Effector memory CD4-positive, alpha-beta T cell (primary cell): ENCODE data around the gene PNPLA2.
A peak's percentile ranks its signal among the peaks of the same experiment; 100 is the strongest.

Experiments
- DNase-seq, 3 donors: peaks; one replicate each; pipeline ENCODE4 v3.0.0-alpha.2; 2020
- H3K27ac ChIP-seq: 2 replicates; pipeline ENCODE4 v1.7.0; 2013; ENCODE audit warnings: mild to moderate bottlenecking, low read length, moderate library complexity; ENCODE audit not compliant: insufficient read depth, poor library complexity, severe bottlenecking
- H3K27me3 ChIP-seq: replicated peaks from 2 replicates; pipeline ENCODE4 v1.7.0; 2013; ENCODE audit warnings: mild to moderate bottlenecking, low read length; ENCODE audit not compliant: insufficient read depth, control insufficient read depth, poor library complexity, severe bottlenecking
- H3K36me3 ChIP-seq: 2 replicates; pipeline ENCODE4 v1.7.0; 2013; ENCODE audit warnings: mild to moderate bottlenecking, low read length, moderate library complexity; ENCODE audit not compliant: control insufficient read depth, insufficient read depth
- H3K4me1 ChIP-seq: 2 replicates; pipeline ENCODE4 v1.7.0; 2013; ENCODE audit warnings: low read length, mild to moderate bottlenecking; ENCODE audit not compliant: control insufficient read depth, insufficient read depth, poor library complexity, severe bottlenecking
- H3K4me3 ChIP-seq: 2 replicates; pipeline ENCODE4 v1.7.0; 2013; ENCODE audit warnings: low read length, low read depth, mild to moderate bottlenecking; ENCODE audit not compliant: insufficient read depth, poor library complexity, severe bottlenecking
- H3K9me3 ChIP-seq: 2 replicates; pipeline ENCODE4 v1.7.0; 2013; ENCODE audit warnings: mild to moderate bottlenecking, low read length, moderate library complexity; ENCODE audit not compliant: control insufficient read depth

PNPLA2 gene

GRCh38 chr11:832529-833113 is 13.9 kb downstream of the PNPLA2 start, which contains the start of gene CD151:
TSS of gene CD151 (plus strand) at chr11:832952. CDS start at chr11:836070, 3,118 bp downstream.
- no peaks in the 10 kb centered on the region for H3K9me3 ChIP-seq
- H3K27ac ChIP-seq = no peak within 1 kb of the TSS
- peaks cover 46% of the 10 kb centered on the region for H3K27me3 ChIP-seq
- peak in 1 of 3 donors; percentile 19 for DNase-seq
- H3K4me1 ChIP-seq = peaks cover 33% of the 10 kb centered on the region
- peak within 1 kb of the TSS; percentile 59 for H3K4me3 ChIP-seq
- peaks cover 3% of the 10 kb centered on the region for H3K36me3 ChIP-seq

DNA sequence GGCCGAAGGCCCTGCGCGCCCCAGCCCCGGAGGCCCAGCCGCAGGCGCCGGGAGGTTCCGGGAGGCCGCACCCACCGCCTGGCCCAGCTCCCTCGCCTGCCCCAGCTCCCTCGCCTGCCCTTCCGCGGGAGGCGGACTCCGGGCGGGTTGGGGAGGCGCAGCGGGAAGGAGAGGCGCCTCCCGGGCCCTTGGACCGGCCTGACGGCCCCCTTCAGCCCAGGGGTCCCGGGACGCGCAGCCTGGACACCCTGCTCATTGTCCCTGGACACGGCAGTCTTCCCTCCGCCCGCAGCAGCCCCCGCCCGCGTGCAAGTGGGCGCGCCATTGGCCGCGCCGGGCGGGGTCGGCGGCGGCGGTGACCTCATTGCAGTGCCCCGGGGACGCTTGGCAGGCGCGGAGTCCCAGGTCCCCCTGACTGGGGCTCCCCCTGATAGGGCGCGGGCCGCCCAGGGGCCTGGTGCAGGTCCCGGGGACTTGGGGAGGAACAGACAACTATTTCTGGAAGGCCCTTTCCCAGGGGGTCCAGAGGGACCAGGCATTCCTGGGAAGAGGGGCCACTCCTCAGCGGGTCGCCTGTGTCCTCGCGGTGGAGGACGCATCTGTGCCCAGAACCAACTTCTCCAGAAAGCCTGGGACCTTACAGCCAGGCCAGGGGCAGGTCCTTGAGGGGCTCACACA is 14.5 kb downstream of the PNPLA2 start:
- Histone ChIP-seq H3K9me3 (no peaks in the 10 kb centered on the region), H3K4me1 (peaks cover 31% of the 10 kb centered on the region), H3K27me3 (peaks cover 40% of the 10 kb centered on the region), H3K4me3 (peak overlapping the region; percentile 59), H3K36me3 (peaks cover 3% of the 10 kb centered on the region), H3K27ac (no peak overlapping the region)
- peak in 2 of 3 donors; percentile 22 to 25 for DNase-seq

GRCh38 chr11:833849-834311 is 15.2 kb downstream of the PNPLA2 start:
- no peak for DNase-seq
- peaks cover 30% of the 10 kb centered on the region for H3K4me1 ChIP-seq
- peaks cover 3% of the 10 kb centered on the region for H3K36me3 ChIP-seq
- peak overlapping the region; percentile 59 for H3K4me3 ChIP-seq
- H3K9me3 ChIP-seq = no peaks in the 10 kb centered on the region
- H3K27ac ChIP-seq = no peak overlapping the region
- H3K27me3 ChIP-seq = peaks cover 35% of the 10 kb centered on the region

DNA sequence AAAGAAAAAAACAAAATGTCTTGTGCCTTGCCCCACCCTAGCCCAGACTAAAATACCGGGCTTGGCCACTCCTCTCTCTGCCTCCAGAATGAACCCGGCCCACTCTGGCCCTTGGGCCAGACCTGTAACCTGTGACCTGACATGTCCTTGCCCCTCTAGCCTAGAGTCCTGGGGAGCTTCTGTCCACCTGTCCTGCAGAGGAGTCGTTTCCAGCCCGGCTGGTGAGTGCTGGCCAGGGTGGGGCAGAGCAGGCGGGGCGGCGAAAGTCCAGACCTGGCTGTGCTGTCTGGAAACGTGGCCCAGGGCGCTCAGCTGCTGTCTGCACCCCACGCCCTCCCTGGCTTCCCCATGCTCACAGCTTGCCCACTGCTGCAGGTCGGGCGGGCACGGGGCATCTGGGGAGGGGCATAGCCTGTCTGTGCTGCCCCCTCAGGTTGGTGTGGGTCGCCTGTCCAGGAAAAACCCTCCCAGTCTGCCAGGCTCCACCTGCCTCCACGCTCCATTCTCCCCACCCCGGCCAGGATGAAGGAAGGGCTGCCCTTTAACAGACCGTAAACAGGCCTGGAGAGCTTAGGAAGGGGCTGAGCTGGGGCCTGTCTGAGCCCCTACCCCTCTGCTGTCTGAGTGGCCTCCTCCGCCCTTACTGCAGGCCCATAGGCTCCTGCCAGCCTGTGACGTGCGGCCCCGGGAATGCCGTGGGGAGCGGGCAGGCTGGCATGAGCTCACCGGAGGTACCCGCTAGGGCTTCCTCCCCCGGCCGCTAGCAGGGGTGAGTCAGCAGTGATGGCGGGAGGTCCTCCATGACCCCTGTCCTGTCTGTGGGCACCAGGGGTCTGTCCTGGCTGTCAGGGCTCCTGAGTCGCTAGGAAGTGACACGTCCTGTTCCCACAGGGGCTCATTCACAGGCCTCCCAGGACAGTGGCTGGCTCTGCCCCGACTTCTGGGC is 15.9 kb downstream of the PNPLA2 start:
- H3K4me3 ChIP-seq = no peak overlapping the region
- no peaks in the 10 kb centered on the region for H3K9me3 ChIP-seq
- H3K27me3 ChIP-seq = peaks cover 28% of the 10 kb centered on the region
- peaks cover 9% of the 10 kb centered on the region for H3K36me3 ChIP-seq
- H3K27ac ChIP-seq = no peak overlapping the region
- peaks cover 22% of the 10 kb centered on the region for H3K4me1 ChIP-seq
- DNase-seq = no peak

DNA sequence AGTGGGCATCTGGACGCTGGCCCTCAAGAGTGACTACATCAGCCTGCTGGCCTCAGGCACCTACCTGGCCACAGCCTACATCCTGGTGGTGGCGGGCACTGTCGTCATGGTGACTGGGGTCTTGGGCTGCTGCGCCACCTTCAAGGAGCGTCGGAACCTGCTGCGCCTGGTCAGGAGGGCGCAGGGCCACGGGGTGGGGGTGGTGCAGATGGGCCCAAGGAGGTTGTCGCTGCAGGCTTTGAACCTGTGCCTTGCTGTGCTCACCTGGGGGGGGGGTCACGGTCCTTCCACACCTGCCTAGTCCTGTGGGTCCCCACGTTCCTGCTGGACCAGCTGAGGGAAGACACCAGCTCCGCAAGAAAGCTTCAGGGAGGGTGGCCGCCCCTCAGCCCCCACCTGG is 17.6 kb downstream of the PNPLA2 start:
- no peaks in the 10 kb centered on the region for H3K9me3 ChIP-seq
- no peak overlapping the region for H3K4me3 ChIP-seq
- H3K27me3 ChIP-seq = peaks cover 12% of the 10 kb centered on the region
- no peak overlapping the region for H3K27ac ChIP-seq
- no peak for DNase-seq
- peaks cover 13% of the 10 kb centered on the region for H3K36me3 ChIP-seq
- peaks cover 14% of the 10 kb centered on the region for H3K4me1 ChIP-seq

DNA sequence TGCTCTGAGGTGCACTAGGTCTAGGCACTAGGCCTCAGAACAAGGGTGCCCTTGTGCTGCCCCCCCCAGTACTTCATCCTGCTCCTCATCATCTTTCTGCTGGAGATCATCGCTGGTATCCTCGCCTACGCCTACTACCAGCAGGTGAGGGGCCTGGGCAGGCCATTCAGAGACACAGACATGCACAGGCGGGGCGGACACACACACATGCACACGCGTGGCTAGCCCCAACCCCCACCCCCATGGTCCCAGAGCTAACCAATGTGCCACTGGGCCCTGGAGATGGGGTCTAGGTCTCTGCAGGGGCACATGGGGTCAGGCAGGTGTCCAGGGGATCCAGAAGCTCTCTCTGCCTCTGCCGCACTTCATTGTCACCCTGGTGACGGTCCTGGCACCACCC is 18.0 kb downstream of the PNPLA2 start:
- no peak overlapping the region for H3K27ac ChIP-seq
- no peaks in the 10 kb centered on the region for H3K9me3 ChIP-seq
- DNase-seq = no peak
- H3K36me3 ChIP-seq = peaks cover 13% of the 10 kb centered on the region
- H3K4me3 ChIP-seq = no peak overlapping the region
- peaks cover 8% of the 10 kb centered on the region for H3K27me3 ChIP-seq
- H3K4me1 ChIP-seq = peaks cover 18% of the 10 kb centered on the region

DNA sequence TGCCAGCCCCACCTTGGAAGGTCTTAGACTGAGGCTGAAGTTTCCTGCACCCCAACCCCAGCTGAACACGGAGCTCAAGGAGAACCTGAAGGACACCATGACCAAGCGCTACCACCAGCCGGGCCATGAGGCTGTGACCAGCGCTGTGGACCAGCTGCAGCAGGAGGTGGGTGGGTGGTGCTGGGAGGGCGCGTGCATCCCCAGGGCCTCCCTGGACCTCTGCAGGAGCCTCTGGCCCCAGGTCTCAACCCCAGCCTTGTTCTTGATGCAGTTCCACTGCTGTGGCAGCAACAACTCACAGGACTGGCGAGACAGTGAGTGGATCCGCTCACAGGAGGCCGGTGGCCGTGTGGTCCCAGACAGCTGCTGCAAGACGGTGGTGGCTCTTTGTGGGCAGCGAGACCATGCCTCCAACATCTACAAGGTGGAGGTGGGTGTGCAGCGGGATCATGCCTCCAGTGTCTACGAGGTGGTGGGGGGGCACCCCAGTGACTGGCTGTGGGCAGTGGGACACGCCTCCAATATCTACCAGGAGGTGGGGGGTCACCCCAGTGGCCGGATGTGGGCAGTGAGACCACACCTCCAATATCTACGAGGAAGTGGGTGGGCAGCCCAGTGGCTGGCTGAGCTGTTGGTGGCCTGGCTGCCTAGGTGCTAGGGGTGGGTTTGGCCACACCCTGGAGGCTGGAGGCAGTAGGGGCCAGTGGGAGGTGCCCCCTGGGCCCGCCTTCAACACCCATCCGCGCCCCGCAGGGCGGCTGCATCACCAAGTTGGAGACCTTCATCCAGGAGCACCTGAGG is 18.7 kb downstream of the PNPLA2 start:
- peaks cover under 1% of the 10 kb centered on the region for H3K27me3 ChIP-seq
- H3K4me3 ChIP-seq = no peak overlapping the region
- H3K4me1 ChIP-seq = peaks cover 15% of the 10 kb centered on the region
- no peak overlapping the region for H3K27ac ChIP-seq
- H3K36me3 ChIP-seq = peaks cover 13% of the 10 kb centered on the region
- no peak for DNase-seq
- H3K9me3 ChIP-seq = no peaks in the 10 kb centered on the region

DNA sequence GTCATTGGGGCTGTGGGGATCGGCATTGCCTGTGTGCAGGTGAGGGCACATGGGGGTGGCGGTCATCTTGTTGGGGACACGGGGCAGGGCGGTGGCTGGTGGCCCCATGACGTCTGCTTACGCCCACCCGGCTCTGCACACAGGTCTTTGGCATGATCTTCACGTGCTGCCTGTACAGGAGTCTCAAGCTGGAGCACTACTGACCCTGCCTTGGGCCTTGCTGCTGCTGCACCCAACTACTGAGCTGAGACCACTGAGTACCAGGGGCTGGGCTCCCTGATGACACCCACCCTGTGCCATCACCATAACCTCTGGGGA is 19.2 kb downstream of the PNPLA2 start:
- DNase-seq = no peak
- peaks cover 13% of the 10 kb centered on the region for H3K36me3 ChIP-seq
- H3K4me3 ChIP-seq = no peak overlapping the region
- no peak overlapping the region for H3K27ac ChIP-seq
- H3K27me3 ChIP-seq = no peaks in the 10 kb centered on the region
- peaks cover 13% of the 10 kb centered on the region for H3K4me1 ChIP-seq
- no peaks in the 10 kb centered on the region for H3K9me3 ChIP-seq

DNA sequence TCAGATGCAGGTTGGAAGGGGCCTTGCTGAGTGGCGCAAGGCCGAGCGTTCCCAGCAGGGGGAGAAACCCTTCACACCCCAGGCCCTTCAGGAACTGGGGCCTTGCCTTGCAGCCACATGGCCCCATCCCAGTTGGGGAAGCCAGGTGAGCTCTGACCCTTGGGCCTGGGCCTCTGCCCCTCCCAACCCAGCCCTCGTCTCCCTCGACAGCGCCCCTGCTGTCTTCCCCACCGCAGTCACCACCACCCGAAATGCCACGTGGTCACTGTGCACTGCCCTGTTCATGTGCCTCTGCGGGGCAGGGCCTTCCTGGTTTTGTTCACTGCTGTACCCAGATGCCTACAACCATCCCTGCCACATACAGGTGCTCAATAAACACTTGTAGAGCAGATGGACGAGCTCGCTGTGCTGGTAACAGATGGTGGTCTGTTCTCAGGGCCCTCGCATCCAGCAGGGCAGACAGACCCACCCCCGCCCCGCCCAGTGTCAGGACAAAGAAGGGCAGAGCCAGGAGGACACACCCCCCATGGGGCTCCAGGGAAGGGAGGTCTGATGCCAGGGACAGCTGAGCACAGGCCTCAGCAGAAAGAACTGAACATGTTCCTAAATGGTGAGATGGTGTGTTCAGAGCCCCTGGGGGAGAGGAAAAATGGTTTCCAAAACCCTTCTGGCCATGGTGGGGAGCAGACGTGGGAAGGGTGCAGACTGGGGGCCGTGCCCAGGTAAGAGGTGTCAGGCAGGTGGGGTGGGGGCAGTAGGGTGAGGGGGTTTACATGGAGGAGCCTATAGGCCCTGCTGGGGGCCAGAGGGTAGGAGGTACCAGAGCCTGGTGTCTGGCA is 19.9 kb downstream of the PNPLA2 start:
- Histone ChIP-seq H3K4me3 (no peak overlapping the region), H3K36me3 (peaks cover 13% of the 10 kb centered on the region), H3K9me3 (no peaks in the 10 kb centered on the region), H3K27me3 (no peaks in the 10 kb centered on the region), H3K4me1 (peaks cover 15% of the 10 kb centered on the region), H3K27ac (no peak overlapping the region)
- DNase-seq = no peak
